Stomach (tissue), 4 donors: ENCODE data around the gene SLC38A2.

Experiments used
- CTCF ChIP-seq, 7 experiments: fragments of 450-650 bp in 4 of 7; fragments of 200-600 bp in 3 of 7; sonication (generic) in 3 of 7; IDR thresholded peaks; one replicate each; pipeline ENCODE4 v1.5.1; 2016 to 2019; ENCODE audit warnings: antibody characterized with exemption in 7 of 7, control low read depth in 2 of 7, mild to moderate bottlenecking in 1 of 7
- EP300 ChIP-seq: sonication (generic); formaldehyde crosslinking; IDR thresholded peaks from one replicate; pipeline ENCODE4 v1.6.1; 2017; ENCODE audit warnings: antibody characterized with exemption
- POLR2A ChIP-seq, 4 donors: fragments of 450-650 bp; IDR thresholded peaks; one replicate each; pipeline ENCODE4 v1.6.1; 2016; ENCODE audit warnings: antibody characterized with exemption in 4 of 4, control low read depth in 2 of 4, mild to moderate bottlenecking in 1 of 4, moderate library complexity in 1 of 4
- POLR2AphosphoS5 ChIP-seq, 3 donors: sonication (generic); formaldehyde crosslinking; IDR thresholded peaks; one replicate each; pipeline ENCODE4 v1.6.1; 2016; ENCODE audit warnings: antibody characterized with exemption in 3 of 3

GRCh38 chr12:46409342-46409741, 36.8 kb upstream of the SLC38A2 start:
- TF ChIP-seq CTCF (IDR thresholded peaks at IDR 0.05): no peak
- no peak for TF ChIP-seq POLR2A (IDR thresholded peaks at IDR 0.05)
- no peak for TF ChIP-seq POLR2AphosphoS5 (IDR thresholded peaks at IDR 0.05)
- no peak for TF ChIP-seq EP300
